ENCODE results near the gene WNT11.

- TF ChIP-seq, protein P1, sequence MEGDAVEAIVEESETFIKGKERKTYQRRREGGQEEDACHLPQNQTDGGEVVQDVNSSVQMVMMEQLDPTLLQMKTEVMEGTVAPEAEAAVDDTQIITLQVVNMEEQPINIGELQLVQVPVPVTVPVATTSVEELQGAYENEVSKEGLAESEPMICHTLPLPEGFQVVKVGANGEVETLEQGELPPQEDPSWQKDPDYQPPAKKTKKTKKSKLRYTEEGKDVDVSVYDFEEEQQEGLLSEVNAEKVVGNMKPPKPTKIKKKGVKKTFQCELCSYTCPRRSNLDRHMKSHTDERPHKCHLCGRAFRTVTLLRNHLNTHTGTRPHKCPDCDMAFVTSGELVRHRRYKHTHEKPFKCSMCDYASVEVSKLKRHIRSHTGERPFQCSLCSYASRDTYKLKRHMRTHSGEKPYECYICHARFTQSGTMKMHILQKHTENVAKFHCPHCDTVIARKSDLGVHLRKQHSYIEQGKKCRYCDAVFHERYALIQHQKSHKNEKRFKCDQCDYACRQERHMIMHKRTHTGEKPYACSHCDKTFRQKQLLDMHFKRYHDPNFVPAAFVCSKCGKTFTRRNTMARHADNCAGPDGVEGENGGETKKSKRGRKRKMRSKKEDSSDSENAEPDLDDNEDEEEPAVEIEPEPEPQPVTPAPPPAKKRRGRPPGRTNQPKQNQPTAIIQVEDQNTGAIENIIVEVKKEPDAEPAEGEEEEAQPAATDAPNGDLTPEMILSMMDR (conservative IDR thresholded peaks at IDR 0.05) = no peak
- no peak for TF ChIP-seq EZH2 (IDR thresholded peaks at IDR 0.05; ENCODE audit: low read depth)
These were observed 6.0 kb downstream of the WNT11 start for GRCh38 chr11:76200006-76200940.

Data from PC-9 (cell line).